GM19324 (cell line): Measurements from ENCODE around the gene PXDN.
"Not testable (repeated sequence)": the region's sequence is repeated elsewhere in the genome, so short reads cannot be mapped to it uniquely, and the experiment has no call there.

Source experiments
- ATAC-seq: cut with Tn5 transposase; IDR thresholded peaks from one replicate; pipeline ENCODE4 v1.9.1; 2021; ENCODE audit warnings: mild to moderate bottlenecking, moderate library complexity; ENCODE audit not compliant: unreplicated experiment, low FRiP score

Gene PXDN

DNA sequence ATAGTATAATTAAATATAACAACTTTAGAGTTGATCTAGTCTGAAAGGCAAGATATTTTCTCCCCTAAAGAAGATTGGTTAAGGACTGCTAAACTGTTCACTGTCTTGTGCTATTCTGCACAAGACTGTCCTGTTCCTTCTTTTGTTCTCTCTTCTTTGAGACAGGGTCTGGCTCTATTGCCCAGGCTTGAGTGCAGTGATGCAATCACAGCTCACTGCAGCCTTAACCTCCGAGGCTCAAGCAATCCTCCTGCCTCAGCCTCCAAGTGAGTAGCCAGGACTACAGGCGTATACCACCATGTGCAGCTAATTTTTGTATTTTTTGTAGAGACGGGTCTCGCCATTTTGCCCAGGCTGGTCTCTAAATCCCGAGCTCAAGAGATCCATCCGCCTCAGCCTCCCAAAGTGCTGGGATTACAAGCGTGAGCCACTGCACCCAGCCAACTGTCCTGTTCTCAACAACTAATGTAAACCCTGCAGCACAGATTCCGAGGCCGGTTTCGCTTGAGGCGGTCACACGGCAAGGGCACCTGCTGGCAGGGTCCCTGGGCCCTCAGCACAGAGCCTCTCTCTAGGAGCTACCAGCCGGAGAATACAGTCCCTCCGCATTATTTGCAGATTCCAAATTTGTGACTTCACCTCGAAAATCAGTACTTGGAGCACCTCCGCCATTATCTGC is 16.4 kb downstream of the PXDN start:
- ATAC-seq: no peak

GRCh38 chr2:1727101-1727771 is 17.1 kb downstream of the PXDN start:
- no peak for ATAC-seq

- no peak for ATAC-seq
Observed at GRCh38 chr2:1726558-1726957, 17.8 kb downstream of the PXDN start.

DNA sequence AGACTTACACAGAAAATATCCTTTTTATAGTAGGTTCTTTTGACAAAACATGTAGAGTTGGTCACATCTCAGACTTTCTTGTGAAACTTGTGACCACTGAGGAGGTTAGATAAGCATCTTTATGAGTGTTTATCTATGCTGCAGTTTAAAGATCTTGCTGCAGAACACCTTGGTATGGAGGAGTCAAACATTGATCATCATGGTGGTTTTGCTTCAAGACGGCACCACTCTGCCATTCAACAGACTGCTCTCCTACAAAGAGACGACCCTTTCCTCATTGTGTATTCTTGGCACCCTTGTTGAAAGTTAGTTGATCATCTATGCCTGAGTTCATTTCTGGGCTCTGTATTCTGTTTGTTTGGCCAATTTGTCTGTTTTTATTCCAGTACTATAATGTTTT is 20.0 kb downstream of the PXDN start:
- ATAC-seq: not testable (repeated sequence)

- ATAC-seq: no peak
Observed at GRCh38 chr2:1723397-1724042, 20.8 kb downstream of the PXDN start.

DNA sequence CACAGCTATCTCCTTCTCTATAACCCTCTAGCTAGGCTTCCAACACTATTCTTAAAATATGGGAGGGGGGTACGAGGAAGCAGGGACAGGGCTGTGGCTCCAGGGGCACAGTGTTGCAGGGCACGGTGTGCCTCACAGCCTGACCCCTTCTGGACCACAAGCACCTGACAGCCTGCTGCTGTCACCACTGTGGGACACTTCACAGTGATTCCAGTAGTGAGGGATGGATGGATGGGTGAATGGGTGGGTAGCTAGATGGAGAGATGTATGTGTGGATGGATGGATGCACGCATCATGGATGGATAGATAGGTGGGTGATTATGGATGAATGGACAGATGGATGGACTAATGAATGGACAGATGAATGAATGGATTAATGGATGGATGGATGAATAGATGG is 21.6 kb downstream of the PXDN start:
- ATAC-seq: no peak

GRCh38 chr2:1721706-1722646 is 22.3 kb downstream of the PXDN start:
- ATAC-seq: no peak

GRCh38 chr2:1718339-1719220 is 25.7 kb downstream of the PXDN start:
- ATAC-seq: no peak

DNA sequence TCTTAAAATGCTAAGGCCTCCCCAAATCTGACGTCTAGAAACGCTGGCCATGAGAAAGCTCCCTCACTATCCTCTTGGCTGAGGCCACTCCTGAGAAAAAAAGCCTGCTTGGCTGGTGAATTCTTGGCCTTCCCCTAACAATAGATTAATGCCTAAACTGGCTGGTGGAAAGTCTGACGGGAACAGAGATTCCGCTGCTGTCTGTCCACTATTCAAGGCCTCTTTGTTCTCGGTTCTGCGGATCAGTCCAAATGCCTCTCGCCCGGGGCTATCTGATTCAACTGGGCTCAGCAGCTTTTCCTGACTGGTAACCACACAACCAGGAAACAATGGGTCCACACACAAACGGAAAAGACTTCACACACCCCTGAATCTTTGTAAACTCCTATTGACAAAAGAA is 27.2 kb downstream of the PXDN start:
- ATAC-seq: no peak

DNA sequence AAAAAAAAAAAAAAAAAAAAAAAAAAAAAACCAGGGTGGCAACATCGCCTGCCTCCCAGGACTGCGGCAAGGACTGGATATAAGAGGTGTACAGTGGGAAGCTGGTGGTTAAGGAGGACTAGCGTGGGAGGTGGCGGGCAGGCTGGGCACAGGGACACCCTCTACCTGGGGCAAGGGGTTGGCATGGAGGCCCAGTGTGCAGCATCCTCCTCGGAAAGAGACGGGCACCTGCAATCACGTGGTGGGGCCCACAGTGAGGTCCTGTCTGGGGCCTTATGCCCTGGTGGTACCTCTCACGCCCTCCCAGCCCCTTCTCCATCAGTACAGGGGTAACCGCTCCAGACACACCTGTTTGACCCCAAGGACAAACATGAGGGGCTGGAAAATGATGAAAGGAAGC is 27.9 kb downstream of the PXDN start:
- ATAC-seq: no peak

DNA sequence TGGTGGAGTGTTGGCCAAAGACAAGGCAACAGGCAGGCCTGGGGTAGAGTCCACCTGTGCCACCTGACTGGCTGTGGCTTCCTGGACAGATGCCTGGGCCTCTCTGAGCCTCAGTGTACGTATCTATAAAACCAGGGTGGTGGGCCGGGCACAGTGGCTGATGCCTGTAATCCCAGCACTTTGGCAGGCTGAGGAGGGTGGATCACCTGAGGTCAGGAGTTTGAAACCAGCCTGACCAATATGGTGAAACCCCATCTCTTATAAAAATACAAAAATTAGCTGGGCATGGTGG is 28.4 kb downstream of the PXDN start:
- not testable (repeated sequence) for ATAC-seq

DNA sequence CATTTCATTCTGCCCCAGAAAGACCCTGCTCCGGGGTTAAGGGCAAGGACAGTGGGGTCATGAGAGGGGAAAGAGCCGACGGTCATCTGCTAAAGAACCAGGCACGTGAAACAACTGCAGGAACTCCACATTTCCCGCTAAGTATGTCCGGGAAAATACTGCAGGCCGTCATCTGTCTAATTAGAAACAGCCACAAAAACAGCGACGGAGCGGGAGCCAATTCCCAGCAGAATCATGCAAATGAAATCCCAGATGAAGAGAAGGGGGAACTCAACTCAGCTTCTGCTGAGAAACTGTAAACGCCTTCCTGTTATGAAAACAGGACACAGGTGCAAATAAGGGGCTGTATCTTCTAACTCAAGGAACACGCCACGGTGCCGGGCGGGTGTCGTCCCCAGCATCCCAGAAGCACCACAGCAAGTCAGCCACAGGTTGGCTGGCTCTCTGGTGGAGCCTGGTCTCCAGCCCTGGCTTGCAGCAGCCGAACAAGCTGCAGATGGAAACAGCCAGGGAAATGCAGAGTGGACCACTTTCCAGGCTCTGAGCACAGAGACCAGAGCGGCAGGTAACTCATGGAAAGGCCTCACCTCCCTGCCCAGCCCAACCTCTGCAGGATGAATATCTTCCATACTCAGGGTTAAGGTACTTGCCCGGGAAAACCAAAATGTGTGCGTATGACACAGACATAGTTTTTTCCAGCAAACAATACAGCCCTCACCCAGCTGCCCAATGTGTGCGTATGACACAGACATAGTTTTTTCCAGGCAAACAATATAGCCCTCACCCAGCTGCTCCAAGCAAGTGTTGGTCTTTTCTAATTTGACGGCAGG is 28.9 kb downstream of the PXDN start:
- no peak for ATAC-seq

GRCh38 chr2:1714291-1715064 is 29.8 kb downstream of the PXDN start:
- no peak for ATAC-seq

DNA sequence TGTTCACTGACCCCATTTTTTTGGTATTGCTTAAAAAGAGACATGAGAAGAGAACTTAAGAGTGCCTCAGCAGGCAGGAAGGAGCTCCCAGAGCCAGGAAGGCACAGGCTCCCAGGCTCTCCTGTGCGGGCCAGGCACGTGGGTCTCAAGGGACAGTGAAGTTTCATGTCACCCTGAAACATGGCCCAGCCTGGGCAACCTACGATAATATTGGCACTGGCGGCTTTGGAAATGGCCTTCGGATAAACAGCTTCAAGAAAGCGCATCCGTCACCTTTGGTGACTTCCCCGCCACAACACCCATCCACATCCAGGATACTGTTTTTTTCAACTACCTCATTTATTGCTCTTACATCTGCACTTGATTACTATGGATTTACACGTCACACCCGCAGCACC is 30.5 kb downstream of the PXDN start:
- ATAC-seq: no peak

GRCh38 chr2:1713142-1713838 is 31.0 kb downstream of the PXDN start:
- no peak for ATAC-seq

- ATAC-seq: no peak
Observed at GRCh38 chr2:1709946-1710560, 34.3 kb downstream of the PXDN start.

GRCh38 chr2:1709335-1709605 is 35.0 kb downstream of the PXDN start:
- ATAC-seq: no peak
